Epithelial cell of esophagus (primary cell): ENCODE data around the gene SMYD5.

ENCODE experiments used
- DNase-seq: peaks from one replicate; pipeline ENCODE4 v3.0.0; 2010; ENCODE audit warnings: low read depth
- H3K4me3 ChIP-seq: 2 replicates; pipeline ENCODE4 v1.5.1; 2011; ENCODE audit warnings: mild to moderate bottlenecking, low read length, control low read depth
- TF ChIP-seq, protein P1 (sequence below): IDR thresholded peaks from 2 replicates; pipeline ENCODE4 v1.5.1; 2011; ENCODE audit warnings: low read depth, mild to moderate bottlenecking, low read length, control low read depth, inconsistent platforms; ENCODE audit not compliant: insufficient read depth; ENCODE audit errors: missing control alignments

The SMYD5 gene

DNA sequence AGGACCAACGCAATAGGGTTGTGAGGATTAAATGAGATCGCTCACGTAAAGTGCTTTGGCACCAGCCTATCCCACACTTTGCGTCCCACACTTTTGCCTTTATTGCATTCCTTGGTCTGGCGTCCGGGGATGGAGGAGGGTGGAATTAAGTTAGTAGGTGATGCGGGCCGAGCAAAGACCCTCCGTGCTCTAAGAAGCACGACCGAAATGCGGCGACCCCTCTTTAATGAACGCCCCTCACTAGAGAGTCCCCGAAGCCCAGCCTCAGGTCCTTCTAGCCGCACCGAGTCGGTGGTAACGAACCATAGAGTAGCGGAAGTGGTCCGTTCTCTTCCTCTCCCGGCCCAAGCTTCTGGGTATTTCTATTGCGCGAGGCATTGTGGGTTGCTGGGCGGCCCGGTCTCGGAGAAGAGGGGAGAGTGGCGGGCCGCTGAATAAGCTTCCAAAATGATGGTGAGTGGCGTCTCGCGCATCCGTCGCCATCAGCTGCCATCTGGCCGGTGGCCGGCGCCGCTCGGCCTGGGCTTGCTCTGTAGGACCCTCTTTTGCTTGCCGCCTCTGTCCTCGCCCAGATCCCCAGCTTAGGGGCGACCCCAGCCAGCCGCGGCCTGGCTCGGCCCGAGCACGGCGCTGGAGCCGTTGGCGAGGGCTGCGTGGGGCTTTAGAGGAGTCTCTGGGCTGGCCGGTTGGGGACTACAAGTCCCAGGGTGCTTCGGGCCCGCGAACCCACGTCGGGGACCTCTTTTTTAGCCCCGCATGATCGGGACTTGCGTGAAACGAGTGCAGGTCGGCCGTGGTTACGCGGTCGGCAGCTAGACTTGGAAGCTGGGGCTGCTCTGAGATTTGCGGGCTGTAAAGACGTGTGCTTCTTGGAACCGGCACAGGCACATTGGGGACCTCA lies 20.1 kb downstream of the SMYD5 start, which contains the start of gene CCT7:
CCT7 (plus strand) TSS at position 377 of the 901 bp plus-strand sequence; CDS start at position 448, 71 bp downstream.
- TF ChIP-seq, protein P1, sequence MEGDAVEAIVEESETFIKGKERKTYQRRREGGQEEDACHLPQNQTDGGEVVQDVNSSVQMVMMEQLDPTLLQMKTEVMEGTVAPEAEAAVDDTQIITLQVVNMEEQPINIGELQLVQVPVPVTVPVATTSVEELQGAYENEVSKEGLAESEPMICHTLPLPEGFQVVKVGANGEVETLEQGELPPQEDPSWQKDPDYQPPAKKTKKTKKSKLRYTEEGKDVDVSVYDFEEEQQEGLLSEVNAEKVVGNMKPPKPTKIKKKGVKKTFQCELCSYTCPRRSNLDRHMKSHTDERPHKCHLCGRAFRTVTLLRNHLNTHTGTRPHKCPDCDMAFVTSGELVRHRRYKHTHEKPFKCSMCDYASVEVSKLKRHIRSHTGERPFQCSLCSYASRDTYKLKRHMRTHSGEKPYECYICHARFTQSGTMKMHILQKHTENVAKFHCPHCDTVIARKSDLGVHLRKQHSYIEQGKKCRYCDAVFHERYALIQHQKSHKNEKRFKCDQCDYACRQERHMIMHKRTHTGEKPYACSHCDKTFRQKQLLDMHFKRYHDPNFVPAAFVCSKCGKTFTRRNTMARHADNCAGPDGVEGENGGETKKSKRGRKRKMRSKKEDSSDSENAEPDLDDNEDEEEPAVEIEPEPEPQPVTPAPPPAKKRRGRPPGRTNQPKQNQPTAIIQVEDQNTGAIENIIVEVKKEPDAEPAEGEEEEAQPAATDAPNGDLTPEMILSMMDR: no peak
- DNase-seq: peak; percentile 92
- peak within 1 kb of the TSS; percentile 83 for H3K4me3 ChIP-seq

DNA sequence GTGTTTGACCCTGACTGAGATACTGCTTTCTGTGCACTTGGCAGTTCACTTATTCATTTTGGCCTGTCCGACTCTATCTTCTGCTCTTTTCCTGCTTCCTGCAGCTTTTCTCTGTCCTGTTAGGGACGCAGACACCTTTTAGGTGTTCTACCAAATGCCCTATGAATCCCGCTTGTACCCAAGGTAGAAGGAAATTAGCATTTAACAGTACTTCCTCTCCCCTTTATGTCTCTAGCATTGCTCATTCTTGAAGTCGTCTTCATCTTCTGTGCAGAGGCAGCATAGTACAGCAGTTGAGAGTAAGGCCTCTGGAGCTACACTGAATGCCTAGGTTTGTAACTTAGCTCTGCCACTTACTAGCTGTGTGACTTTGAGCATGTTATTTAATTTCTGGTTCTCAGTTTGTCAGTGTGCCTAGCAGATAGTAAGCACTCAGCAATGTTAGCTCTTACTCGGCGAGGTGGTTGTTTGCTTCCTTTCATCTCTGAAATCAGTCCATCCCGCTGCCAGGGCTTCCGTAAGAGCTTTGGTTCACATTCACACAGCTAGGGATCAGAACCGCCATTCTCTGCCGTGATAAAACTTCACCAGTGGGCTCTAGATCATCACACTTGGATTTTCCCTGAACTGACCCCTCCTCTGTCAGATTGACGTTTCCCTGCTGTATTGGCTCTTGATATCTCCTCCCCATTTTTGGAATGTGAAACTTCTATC lies 21.4 kb downstream of the SMYD5 start:
- peak overlapping the region; percentile 83 for H3K4me3 ChIP-seq

DNA sequence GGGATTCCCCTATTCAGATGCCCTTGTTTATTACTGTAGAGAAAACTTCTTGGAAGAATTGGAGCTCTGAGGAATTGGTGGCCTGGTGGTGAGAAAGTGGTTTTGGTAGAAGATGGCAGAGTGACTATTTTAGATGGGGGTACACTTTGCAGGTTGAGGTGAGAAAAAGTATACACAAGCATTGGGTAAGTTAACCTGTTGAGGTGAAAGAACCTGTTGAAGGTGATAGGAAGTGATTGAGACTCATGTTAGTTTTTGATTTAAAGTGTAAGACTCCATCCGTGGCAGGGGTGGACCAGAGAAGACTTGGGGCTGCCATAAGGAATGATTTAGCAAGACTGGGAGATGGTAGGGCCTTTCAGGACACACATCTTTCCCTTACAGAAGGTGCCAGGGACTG lies 23.1 kb downstream of the SMYD5 start:
- TF ChIP-seq, protein P1: no peak
- no peak for DNase-seq
- no peak overlapping the region for H3K4me3 ChIP-seq

More for the DNA sequence above, 21.4 kb downstream of the SMYD5 start:
- TF ChIP-seq, protein P1: no peak
- DNase-seq: no peak

DNA sequence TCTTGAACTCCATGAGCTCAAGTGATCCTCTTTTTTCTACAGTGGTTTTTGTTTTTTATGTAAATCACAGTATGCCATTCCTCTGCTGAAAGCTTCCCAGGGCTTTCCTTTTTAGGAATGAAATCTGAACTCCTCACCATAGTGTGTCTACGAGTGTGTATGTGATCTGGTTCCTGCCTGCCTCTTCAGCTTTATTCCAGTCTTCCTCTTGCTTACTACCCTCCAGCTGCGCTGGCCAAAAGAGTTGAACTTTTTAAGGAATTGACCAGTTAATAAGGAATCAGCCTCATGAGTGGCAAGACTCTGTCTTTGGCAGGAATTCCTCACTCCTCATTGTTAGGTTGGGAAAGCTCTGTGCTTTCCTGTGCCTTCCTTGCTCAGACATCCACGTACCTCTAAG lies 24.1 kb downstream of the SMYD5 start:
- no peak overlapping the region for H3K4me3 ChIP-seq
- no peak for DNase-seq
- TF ChIP-seq, protein P1: no peak

DNA sequence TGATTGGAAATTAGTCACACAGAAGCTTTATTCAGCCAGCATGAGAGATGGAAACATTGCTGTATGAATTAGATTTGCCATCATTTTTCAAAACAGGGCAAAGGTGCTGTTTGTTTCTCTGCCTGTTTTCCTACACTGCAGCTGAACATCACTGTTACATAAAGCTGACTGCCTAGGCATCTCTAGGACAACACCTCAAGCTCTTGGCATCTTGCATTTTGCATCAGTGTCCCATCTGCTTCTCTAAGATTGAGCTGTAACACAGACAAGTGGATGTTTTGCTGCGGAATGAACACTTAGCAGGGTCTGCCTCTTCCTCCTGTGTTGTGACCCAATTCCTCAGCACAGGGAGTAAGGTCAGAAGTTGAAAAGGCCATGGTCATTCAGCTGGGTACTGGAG lies 24.9 kb downstream of the SMYD5 start:
- DNase-seq: no peak
- no peak overlapping the region for H3K4me3 ChIP-seq
- TF ChIP-seq, protein P1: no peak

DNA sequence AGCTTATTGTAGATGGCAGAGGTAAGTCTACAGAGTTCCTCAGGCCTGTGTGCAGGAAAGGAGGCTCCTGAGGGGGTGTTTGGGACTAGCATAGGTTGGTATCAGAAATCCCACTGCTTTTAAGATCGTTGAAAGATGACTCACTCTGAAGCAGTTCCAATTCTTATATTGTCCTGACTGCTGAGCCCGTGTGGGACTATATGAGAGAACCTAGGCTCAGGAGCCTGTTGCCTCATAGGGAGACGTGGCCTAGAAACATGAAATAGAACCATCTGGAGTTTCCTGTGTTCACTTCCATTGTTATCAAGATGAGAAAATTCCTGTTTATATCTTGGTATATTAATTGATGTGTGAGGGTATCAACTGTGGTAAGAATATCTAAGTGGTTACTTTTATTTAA lies 25.7 kb downstream of the SMYD5 start:
- TF ChIP-seq, protein P1: no peak
- no peak overlapping the region for H3K4me3 ChIP-seq
- no peak for DNase-seq
